Fibroblast of lung (primary cell): ENCODE data around the gene MTREX.

Source experiments
- CTCF ChIP-seq, 2 donors: IDR thresholded peaks in 1 of 2; conservative IDR thresholded peaks in 1 of 2; 1 replicate in 1 of 2; 2 replicates in 1 of 2; pipeline ENCODE4 v1.5.1; 2011 to 2012; ENCODE audit warnings: low read length in 2 of 2, control low read depth in 1 of 2, inconsistent platforms in 1 of 2, low read depth in 1 of 2, mild to moderate bottlenecking in 1 of 2
- EZH2 ChIP-seq: IDR thresholded peaks from 2 replicates; pipeline ENCODE4 v1.5.1; 2012; ENCODE audit warnings: low read length, control low read depth, mild to moderate bottlenecking; ENCODE audit errors: missing control alignments

GRCh38 chr5:55470282-55470681 lies 162.5 kb downstream of the MTREX start:
- TF ChIP-seq CTCF (conservative IDR thresholded peaks at IDR 0.05 in 1 of 2, IDR thresholded peaks at IDR 0.05 in 1 of 2; ENCODE audit: low read depth in 1 of 2, low read length in 2 of 2) (no peak), EZH2 (no peak)
